SK-N-SH (cell line): ENCODE measurements around the gene LIPG. TPM values are rescaled to one million over a fixed set of nuclear protein-coding genes. Genes with fewer than 3 reads are reported as not detected.

Experiments
- CTCF ChIA-PET: fragments of 300-600, 350-600 bp; formaldehyde crosslinking; extraction: SDS; loops from one replicate; lab custom pipeline; 2021; lab: Yijun Ruan, JAX
- POLR2A ChIA-PET: fragments of 350-600 bp; sonication (Branson Sonifier 250); formaldehyde crosslinking; extraction: SDS; loops from one replicate; lab custom pipeline; 2020; ENCODE audit warnings: antibody characterized with exemption, inconsistent platforms; lab: Yijun Ruan, JAX
- DNase-seq: peaks from one replicate; pipeline ENCODE4 v3.0.0; 2012
- H2AFZ ChIP-seq: fragments of 200-600 bp; sonication (generic); 2 replicates; pipeline ENCODE4 v1.8.1; 2016; ENCODE audit warnings: antibody characterized with exemption, mild to moderate bottlenecking, low read depth
- H3F3A ChIP-seq: fragments of 200-600 bp; sonication (generic); replicated peaks from 2 replicates; pipeline ENCODE3; 2016; ENCODE audit warnings: antibody characterized with exemption, mild to moderate bottlenecking; ENCODE audit not compliant: insufficient read depth
- H3K27ac ChIP-seq, 2 experiments: fragments of 200-500 bp in 1 of 2; fragments of 200-600 bp in 1 of 2; sonication (Bioruptor generic) in 1 of 2; sonication (generic), shearing (Covaris generic) in 1 of 2; 2 replicates each; pipeline versions ENCODE4 v1.5.1 to v1.6.1; 2014 to 2016; ENCODE audit warnings: low read depth in 2 of 2, inconsistent platforms in 1 of 2, low read length in 1 of 2, mild to moderate bottlenecking in 1 of 2, mixed read lengths in 1 of 2
- H3K27me3 ChIP-seq: fragments of 200-600 bp; sonication (generic), shearing (Covaris generic); 2 replicates; pipeline ENCODE4 v1.6.1; 2016; ENCODE audit warnings: mixed run types; ENCODE audit not compliant: insufficient read depth
- H3K36me3 ChIP-seq, 2 experiments: fragments of 200-500 bp in 1 of 2; fragments of 200-600 bp in 1 of 2; sonication (Bioruptor generic) in 1 of 2; sonication (generic) in 1 of 2; replicated peaks in 1 of 2; 2 replicates each; pipeline versions ENCODE3 to v1.5.1; 2014 to 2016; ENCODE audit warnings: low read length in 1 of 2, mild to moderate bottlenecking in 1 of 2; ENCODE audit not compliant: insufficient read depth in 2 of 2, control insufficient read depth in 1 of 2
- H3K4me1 ChIP-seq, 2 experiments: fragments of 200-500 bp in 1 of 2; fragments of 200-600 bp in 1 of 2; sonication (Bioruptor generic) in 1 of 2; sonication (generic), shearing (Covaris generic) in 1 of 2; 2 replicates each; pipeline versions ENCODE4 v1.5.1 to v1.6.1; 2014 to 2016; ENCODE audit warnings: low read depth in 1 of 2, low read length in 1 of 2, mixed run types in 1 of 2; ENCODE audit not compliant: insufficient read depth in 2 of 2, control insufficient read depth in 1 of 2
- H3K4me2 ChIP-seq: fragments of 200-600 bp; sonication (generic), shearing (Covaris generic); 2 replicates; pipeline ENCODE4 v1.6.1; 2017; ENCODE audit warnings: mixed run types
- H3K4me3 ChIP-seq, 2 experiments: fragments of 200-500 bp in 1 of 2; fragments of 200-600 bp in 1 of 2; sonication (Bioruptor generic) in 1 of 2; sonication (generic), shearing (Covaris generic) in 1 of 2; 2 replicates each; pipeline versions ENCODE4 v1.5.1 to v1.8.1; 2014 to 2016; ENCODE audit warnings: low read depth in 2 of 2, inconsistent platforms in 1 of 2, low read length in 1 of 2, mild to moderate bottlenecking in 1 of 2, mixed read lengths in 1 of 2, moderate library complexity in 1 of 2
- H3K79me2 ChIP-seq: fragments of 200-600 bp; sonication (generic); 2 replicates; pipeline ENCODE4 v1.8.1; 2017; ENCODE audit warnings: mild to moderate bottlenecking; ENCODE audit not compliant: insufficient read depth
- H3K9ac ChIP-seq: fragments of 200-600 bp; sonication (generic); 2 replicates; pipeline ENCODE4 v1.6.1; 2017; ENCODE audit warnings: mixed run types
- H3K9me2 ChIP-seq: fragments of 200-600 bp; sonication (generic); 2 replicates; pipeline ENCODE4 v1.6.1; 2017; ENCODE audit warnings: mixed run types
- H3K9me3 ChIP-seq: fragments of 200-600 bp; sonication (generic); 2 replicates; pipeline ENCODE4 v1.6.1; 2017; ENCODE audit warnings: mixed run types, mild to moderate bottlenecking, moderate library complexity
- H4K20me1 ChIP-seq: fragments of 200-600 bp; sonication (generic); 2 replicates; pipeline ENCODE4 v1.6.1; 2017; ENCODE audit warnings: mild to moderate bottlenecking, mixed run types; ENCODE audit not compliant: insufficient read depth
- ELF1 ChIP-seq: IDR thresholded peaks from 2 replicates; pipeline ENCODE4 v1.4.0; 2012
- EP300 ChIP-seq, 2 experiments: IDR thresholded peaks; 2 replicates each; pipeline versions ENCODE4 v1.4.0 to v1.6.1; 2012; ENCODE audit warnings: borderline replicate concordance in 1 of 2, low read depth in 1 of 2, low read length in 1 of 2
- EZH2phosphoT487 ChIP-seq: fragments of 200-600 bp; sonication (generic); IDR thresholded peaks from 2 replicates; pipeline ENCODE4 v1.6.1; 2017; ENCODE audit warnings: low read depth, mixed run types, mild to moderate bottlenecking, antibody characterized with exemption, moderate library complexity, borderline replicate concordance
- FOSL2 ChIP-seq: IDR thresholded peaks from 2 replicates; pipeline ENCODE4 v1.4.0; 2012; ENCODE audit warnings: low read depth, mild to moderate bottlenecking, moderate library complexity, borderline replicate concordance
- FOXJ3 ChIP-seq: sonication (generic); formaldehyde crosslinking; IDR thresholded peaks from 2 replicates; pipeline ENCODE4 v1.5.1; 2020; ENCODE audit warnings: mild to moderate bottlenecking, missing genetic modification reagents
- FOXM1 ChIP-seq: IDR thresholded peaks from 2 replicates; pipeline ENCODE4 v1.4.0; 2012; ENCODE audit warnings: low read depth, mild to moderate bottlenecking
- JUND ChIP-seq: IDR thresholded peaks from 2 replicates; pipeline ENCODE4 v1.4.0; 2012
- NFIC ChIP-seq: IDR thresholded peaks from 2 replicates; pipeline ENCODE4 v1.4.0; 2012; ENCODE audit warnings: borderline replicate concordance
- NRF1 ChIP-seq: IDR thresholded peaks from 2 replicates; pipeline ENCODE4 v1.6.1; 2012; ENCODE audit warnings: low read depth, mild to moderate bottlenecking, low read length
- POLR2AphosphoS5 ChIP-seq: IDR thresholded peaks from 2 replicates; pipeline ENCODE4 v1.6.1; 2012; ENCODE audit warnings: low read depth, low read length
- RFX5 ChIP-seq: IDR thresholded peaks from 2 replicates; pipeline ENCODE4 v1.6.1; 2012; ENCODE audit warnings: mild to moderate bottlenecking, improper control_type of control experiment, low read length
- SIN3A ChIP-seq: IDR thresholded peaks from 2 replicates; pipeline ENCODE4 v1.6.1; 2012; ENCODE audit warnings: low read depth, mild to moderate bottlenecking, low read length, moderate library complexity, borderline replicate concordance
- SMC3 ChIP-seq: IDR thresholded peaks from 2 replicates; pipeline ENCODE4 v1.6.1; 2012; ENCODE audit warnings: low read depth, low read length, improper control_type of control experiment
- TCF12 ChIP-seq: IDR thresholded peaks from 2 replicates; pipeline ENCODE4 v1.4.0; 2012
- TEAD4 ChIP-seq: IDR thresholded peaks from 2 replicates; pipeline ENCODE4 v1.4.0; 2012; ENCODE audit warnings: mild to moderate bottlenecking, borderline replicate concordance; ENCODE audit not compliant: insufficient read depth
- WGBS: methylation state at CpG from one replicate; pipeline ENCODE4 v1.1.6; 2017; ENCODE audit warnings: low lambda C conversion rate; 5-methylcytosine and 5-hydroxymethylcytosine counted together
- polyA plus RNA-seq, 3 experiments: library from polyadenylated mRNA; depleted of rRNA; stranded (reverse); fragments of >200 nt; gene quantifications; 2 replicates each; pipeline ENCODE4 v1.2.3, GENCODE V29; 2012
- TF ChIP-seq, protein P1 (sequence below): IDR thresholded peaks from 2 replicates; pipeline ENCODE4 v1.4.0; 2012; ENCODE audit warnings: low read depth, borderline replicate concordance
- TF ChIP-seq, protein P2 (sequence below): IDR thresholded peaks from 2 replicates; pipeline ENCODE4; 2012
- TF ChIP-seq, protein P3 (sequence below): fragments of 150-350 bp; IDR thresholded peaks from 2 replicates; pipeline ENCODE4 v1.6.1; 2017; ENCODE audit warnings: antibody characterized with exemption, low read length, low read depth, borderline replicate concordance
- TF ChIP-seq, protein P4 (sequence below): IDR thresholded peaks from 2 replicates; pipeline ENCODE4 v1.6.1; 2012; ENCODE audit warnings: mild to moderate bottlenecking, low read depth, low read length, moderate library complexity
- TF ChIP-seq, protein P5 (sequence below): fragments of 200-600 bp; sonication (generic); IDR thresholded peaks from 2 replicates; pipeline ENCODE4 v1.6.1; 2017; ENCODE audit warnings: antibody characterized with exemption, mild to moderate bottlenecking, moderate library complexity

The LIPG gene
- polyA plus RNA-seq, 1 of the 3 experiments (the other 2 are of a cell fraction): 3.2 TPM

DNA sequence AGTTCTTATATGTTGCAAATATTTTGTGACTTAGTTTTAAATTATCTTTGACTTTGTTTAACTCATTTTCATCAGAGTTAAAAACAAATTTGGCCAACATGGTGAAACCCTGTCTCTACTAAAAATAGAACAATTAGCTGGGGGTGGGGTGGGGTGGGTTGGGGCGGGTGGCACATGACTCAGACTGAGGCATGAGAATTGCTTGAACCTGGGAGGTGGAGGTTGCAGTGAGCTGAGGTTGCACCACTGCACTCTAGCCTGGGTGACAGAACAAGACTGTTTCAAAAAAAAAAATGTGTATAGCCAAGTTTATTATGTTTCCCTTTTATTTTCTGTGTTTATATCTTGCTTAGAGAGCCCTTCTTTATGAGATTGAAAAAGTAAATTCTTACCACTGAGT lies 14.2 kb upstream of the LIPG start:
- Histone ChIP-seq H3K36me3 (no peaks in the 10 kb centered on the region), H3K4me1 (peaks cover 7 to 13% of the 10 kb centered on the region in 2 experiments; a peak in 2 of 4 replicates), H3K9ac (peak overlapping the region; percentile 10; the same call in 1 of the 2 replicates), H3K4me3 (no peak overlapping the region), H4K20me1 (no peaks in the 10 kb centered on the region), H3F3A (peaks cover 26% of the 10 kb centered on the region), H3K27ac (peak overlapping the region in 1 of 2 experiments; percentile 66; a peak in 2 of 4 replicates), H3K79me2 (no peaks in the 10 kb centered on the region), H3K27me3 (no peaks in the 10 kb centered on the region), H3K9me2 (no peaks in the 10 kb centered on the region), H3K9me3 (no peaks in the 10 kb centered on the region), H2AFZ (no peak overlapping the region), H3K4me2 (no peak overlapping the region)
- TF ChIP-seq JUND: no peak
- DNase-seq: no peak
- POLR2A ChIA-PET: no interaction called here
- 10% methylated on average over 1 of the region's 1 CpG for WGBS
- CTCF ChIA-PET: interaction anchor here (1.1 kb wide), 1 partner anchor 37 kb away, joined by 3 read pairs; no protein-coding TSS in a partner anchor

DNA sequence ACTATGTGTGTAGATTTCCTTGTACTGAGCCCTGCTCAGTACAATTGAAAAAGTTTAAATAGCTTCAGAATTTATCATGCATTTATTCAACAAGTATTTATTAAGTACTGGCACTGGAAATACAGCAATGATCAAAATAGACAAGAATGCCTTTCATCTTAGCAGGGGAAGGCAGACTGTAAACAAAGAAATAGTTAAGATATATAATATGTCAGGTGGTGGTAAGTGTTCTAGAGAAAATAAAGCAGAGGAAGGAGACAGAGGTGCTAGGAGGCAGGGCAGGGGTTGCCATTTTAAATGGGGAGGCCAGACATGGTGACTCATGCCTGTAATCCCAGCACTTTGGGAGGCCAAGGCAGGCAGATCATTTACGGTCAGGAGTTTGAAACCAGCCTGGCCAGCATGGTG lies 13.6 kb upstream of the LIPG start:
- H3K27ac ChIP-seq: peak overlapping the region in 1 of 2 experiments; percentile 66; a peak in 2 of 4 replicates
- no peaks in the 10 kb centered on the region for H3K9me3 ChIP-seq
- no peaks in the 10 kb centered on the region for H3K79me2 ChIP-seq
- H3K4me1 ChIP-seq: peaks cover 7 to 13% of the 10 kb centered on the region in 2 experiments; a peak in 2 of 4 replicates
- no peak overlapping the region for H3K4me2 ChIP-seq
- H3F3A ChIP-seq: peaks cover 26% of the 10 kb centered on the region
- DNase-seq: no peak
- H3K9ac ChIP-seq: peak overlapping the region; percentile 10; the same call in 1 of the 2 replicates
- H2AFZ ChIP-seq: no peak overlapping the region
- WGBS: 42% methylated on average over 1 of the region's 1 CpG
- H4K20me1 ChIP-seq: no peaks in the 10 kb centered on the region
- H3K27me3 ChIP-seq: no peaks in the 10 kb centered on the region
- no peaks in the 10 kb centered on the region for H3K36me3 ChIP-seq
- no peak overlapping the region for H3K4me3 ChIP-seq
- CTCF ChIA-PET: interaction anchor here (0.6 to 1.1 kb wide), 2 partner anchors 33 to 38 kb away, joined by 3 read pairs; no protein-coding TSS in a partner anchor
- no peaks in the 10 kb centered on the region for H3K9me2 ChIP-seq
- POLR2A ChIA-PET: no interaction called here
- TF ChIP-seq NRF1: no peak
- TF ChIP-seq POLR2AphosphoS5: no peak
- TF ChIP-seq, protein P1, sequence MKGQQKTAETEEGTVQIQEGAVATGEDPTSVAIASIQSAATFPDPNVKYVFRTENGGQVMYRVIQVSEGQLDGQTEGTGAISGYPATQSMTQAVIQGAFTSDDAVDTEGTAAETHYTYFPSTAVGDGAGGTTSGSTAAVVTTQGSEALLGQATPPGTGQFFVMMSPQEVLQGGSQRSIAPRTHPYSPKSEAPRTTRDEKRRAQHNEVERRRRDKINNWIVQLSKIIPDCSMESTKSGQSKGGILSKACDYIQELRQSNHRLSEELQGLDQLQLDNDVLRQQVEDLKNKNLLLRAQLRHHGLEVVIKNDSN: no peak
- TF ChIP-seq, protein P2, sequence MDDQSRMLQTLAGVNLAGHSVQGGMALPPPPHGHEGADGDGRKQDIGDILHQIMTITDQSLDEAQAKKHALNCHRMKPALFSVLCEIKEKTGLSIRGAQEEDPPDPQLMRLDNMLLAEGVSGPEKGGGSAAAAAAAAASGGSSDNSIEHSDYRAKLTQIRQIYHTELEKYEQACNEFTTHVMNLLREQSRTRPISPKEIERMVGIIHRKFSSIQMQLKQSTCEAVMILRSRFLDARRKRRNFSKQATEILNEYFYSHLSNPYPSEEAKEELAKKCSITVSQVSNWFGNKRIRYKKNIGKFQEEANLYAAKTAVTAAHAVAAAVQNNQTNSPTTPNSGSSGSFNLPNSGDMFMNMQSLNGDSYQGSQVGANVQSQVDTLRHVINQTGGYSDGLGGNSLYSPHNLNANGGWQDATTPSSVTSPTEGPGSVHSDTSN: peak; percentile 48
- TF ChIP-seq SIN3A: no peak
- TF ChIP-seq, protein P3, sequence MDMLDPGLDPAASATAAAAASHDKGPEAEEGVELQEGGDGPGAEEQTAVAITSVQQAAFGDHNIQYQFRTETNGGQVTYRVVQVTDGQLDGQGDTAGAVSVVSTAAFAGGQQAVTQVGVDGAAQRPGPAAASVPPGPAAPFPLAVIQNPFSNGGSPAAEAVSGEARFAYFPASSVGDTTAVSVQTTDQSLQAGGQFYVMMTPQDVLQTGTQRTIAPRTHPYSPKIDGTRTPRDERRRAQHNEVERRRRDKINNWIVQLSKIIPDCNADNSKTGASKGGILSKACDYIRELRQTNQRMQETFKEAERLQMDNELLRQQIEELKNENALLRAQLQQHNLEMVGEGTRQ: no peak
- no peak for TF ChIP-seq FOXM1
- TF ChIP-seq SMC3: no peak
- no peak for TF ChIP-seq FOXJ3
- no peak for TF ChIP-seq ELF1
- TF ChIP-seq FOSL2: peak; percentile 44; the same call in 1 of the 2 replicates
- no peak for TF ChIP-seq NFIC
- peak; percentile 51; the same call in 1 of the 2 replicates for TF ChIP-seq TCF12
- TF ChIP-seq EP300 (IDR thresholded peaks at IDR 0.05; ENCODE audit: borderline replicate concordance in 1 of 2, low read depth in 1 of 2, low read length in 1 of 2): peak in 1 of 2 experiments; percentile 17; a peak in 1 of 4 replicates
- TF ChIP-seq EZH2phosphoT487: no peak
- TF ChIP-seq, protein P4, sequence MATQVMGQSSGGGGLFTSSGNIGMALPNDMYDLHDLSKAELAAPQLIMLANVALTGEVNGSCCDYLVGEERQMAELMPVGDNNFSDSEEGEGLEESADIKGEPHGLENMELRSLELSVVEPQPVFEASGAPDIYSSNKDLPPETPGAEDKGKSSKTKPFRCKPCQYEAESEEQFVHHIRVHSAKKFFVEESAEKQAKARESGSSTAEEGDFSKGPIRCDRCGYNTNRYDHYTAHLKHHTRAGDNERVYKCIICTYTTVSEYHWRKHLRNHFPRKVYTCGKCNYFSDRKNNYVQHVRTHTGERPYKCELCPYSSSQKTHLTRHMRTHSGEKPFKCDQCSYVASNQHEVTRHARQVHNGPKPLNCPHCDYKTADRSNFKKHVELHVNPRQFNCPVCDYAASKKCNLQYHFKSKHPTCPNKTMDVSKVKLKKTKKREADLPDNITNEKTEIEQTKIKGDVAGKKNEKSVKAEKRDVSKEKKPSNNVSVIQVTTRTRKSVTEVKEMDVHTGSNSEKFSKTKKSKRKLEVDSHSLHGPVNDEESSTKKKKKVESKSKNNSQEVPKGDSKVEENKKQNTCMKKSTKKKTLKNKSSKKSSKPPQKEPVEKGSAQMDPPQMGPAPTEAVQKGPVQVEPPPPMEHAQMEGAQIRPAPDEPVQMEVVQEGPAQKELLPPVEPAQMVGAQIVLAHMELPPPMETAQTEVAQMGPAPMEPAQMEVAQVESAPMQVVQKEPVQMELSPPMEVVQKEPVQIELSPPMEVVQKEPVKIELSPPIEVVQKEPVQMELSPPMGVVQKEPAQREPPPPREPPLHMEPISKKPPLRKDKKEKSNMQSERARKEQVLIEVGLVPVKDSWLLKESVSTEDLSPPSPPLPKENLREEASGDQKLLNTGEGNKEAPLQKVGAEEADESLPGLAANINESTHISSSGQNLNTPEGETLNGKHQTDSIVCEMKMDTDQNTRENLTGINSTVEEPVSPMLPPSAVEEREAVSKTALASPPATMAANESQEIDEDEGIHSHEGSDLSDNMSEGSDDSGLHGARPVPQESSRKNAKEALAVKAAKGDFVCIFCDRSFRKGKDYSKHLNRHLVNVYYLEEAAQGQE: no peak
- TF ChIP-seq, protein P5, sequence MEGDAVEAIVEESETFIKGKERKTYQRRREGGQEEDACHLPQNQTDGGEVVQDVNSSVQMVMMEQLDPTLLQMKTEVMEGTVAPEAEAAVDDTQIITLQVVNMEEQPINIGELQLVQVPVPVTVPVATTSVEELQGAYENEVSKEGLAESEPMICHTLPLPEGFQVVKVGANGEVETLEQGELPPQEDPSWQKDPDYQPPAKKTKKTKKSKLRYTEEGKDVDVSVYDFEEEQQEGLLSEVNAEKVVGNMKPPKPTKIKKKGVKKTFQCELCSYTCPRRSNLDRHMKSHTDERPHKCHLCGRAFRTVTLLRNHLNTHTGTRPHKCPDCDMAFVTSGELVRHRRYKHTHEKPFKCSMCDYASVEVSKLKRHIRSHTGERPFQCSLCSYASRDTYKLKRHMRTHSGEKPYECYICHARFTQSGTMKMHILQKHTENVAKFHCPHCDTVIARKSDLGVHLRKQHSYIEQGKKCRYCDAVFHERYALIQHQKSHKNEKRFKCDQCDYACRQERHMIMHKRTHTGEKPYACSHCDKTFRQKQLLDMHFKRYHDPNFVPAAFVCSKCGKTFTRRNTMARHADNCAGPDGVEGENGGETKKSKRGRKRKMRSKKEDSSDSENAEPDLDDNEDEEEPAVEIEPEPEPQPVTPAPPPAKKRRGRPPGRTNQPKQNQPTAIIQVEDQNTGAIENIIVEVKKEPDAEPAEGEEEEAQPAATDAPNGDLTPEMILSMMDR: no peak
- no peak for TF ChIP-seq TEAD4
- TF ChIP-seq RFX5: no peak
